Dendritic cell treated with granulocyte-macrophage colony-stimulating factor and Interleukin-4, amounts not matched to agents 40 ng/mL and 50 ng/mL, for 4 days (primary cell): ENCODE results near the gene CDC6.

ENCODE experiments used
- H3K27ac Mint-ChIP-seq: one replicate; pipeline ENCODE4 v1.8.0; 2022; ENCODE audit warnings: mild to moderate bottlenecking, mixed read lengths
- H3K27me3 Mint-ChIP-seq: one replicate; pipeline ENCODE4 v1.8.0; 2022; ENCODE audit warnings: mild to moderate bottlenecking, mixed read lengths
- H3K36me3 Mint-ChIP-seq: one replicate; pipeline ENCODE4 v1.8.0; 2022; ENCODE audit warnings: low read depth, mixed read lengths
- H3K4me1 Mint-ChIP-seq: one replicate; pipeline ENCODE4 v1.8.0; 2022; ENCODE audit warnings: low read depth, mixed read lengths
- H3K4me3 Mint-ChIP-seq: one replicate; pipeline ENCODE4 v1.8.0; 2022; ENCODE audit warnings: mild to moderate bottlenecking, moderate library complexity, mixed read lengths
- H3K9me3 Mint-ChIP-seq: one replicate; pipeline ENCODE4 v1.8.0; 2022; ENCODE audit warnings: mixed read lengths
- intact Hi-C: fragments of 100-400 bp; cut with micrococcal nuclease; formaldehyde crosslinking; loops from one replicate; pipeline ENCODE4 v1.15.0; 2022

CDC6 gene

DNA sequence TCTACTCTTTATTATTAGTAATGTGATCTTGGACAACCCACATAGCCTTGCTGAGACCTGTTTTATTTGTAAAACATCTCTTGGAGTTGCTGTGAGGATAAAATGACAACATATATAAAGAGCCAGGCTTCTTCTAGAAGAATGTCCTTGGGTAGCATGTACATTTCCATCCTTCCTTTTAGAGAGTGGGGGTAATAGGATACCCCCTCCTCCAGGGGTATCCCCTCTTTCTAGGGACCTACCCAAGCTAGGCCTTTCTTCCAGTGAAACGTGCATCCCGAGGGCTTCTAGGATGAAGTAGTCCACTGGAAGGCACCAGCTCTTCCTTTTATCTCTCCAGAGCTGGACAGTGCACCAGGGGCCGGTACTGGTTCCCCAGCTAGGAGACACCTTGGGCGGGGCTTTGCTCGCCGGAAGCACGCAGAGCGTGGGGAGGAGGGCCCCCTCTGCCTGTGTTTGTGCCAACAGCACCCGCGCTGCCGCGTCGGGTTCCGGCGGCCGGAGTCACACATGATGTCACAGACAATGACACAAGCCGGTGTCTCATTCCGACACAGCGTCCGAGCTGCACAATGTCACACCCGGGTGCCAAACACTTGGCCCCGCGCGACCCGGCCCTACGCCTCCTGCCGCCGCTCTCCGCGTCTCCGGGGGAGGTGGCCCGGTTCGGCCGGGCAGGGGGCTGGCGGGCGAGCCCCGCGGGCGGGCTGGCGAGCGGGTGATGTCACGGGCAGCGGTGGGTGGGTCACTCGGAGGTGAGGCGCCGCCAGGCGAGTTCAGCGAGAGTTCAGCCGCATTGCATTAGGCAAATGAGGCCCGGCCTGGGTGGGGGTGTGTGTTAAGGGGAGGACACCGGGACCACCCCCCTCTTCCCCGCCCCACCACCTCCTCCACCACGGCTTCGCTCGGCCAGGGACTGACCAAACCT, 53.5 kb downstream of the CDC6 start:
- Mint-ChIP-seq H3K27ac (peak overlapping the region; percentile 91), H3K4me1 (peaks cover 90% of the 10 kb centered on the region), H3K9me3 (no peaks in the 10 kb centered on the region), H3K36me3 (peaks cover 84% of the 10 kb centered on the region), H3K27me3 (no peaks in the 10 kb centered on the region), H3K4me3 (peak overlapping the region; percentile 76)
- intact Hi-C loops, result no loop called here

DNA sequence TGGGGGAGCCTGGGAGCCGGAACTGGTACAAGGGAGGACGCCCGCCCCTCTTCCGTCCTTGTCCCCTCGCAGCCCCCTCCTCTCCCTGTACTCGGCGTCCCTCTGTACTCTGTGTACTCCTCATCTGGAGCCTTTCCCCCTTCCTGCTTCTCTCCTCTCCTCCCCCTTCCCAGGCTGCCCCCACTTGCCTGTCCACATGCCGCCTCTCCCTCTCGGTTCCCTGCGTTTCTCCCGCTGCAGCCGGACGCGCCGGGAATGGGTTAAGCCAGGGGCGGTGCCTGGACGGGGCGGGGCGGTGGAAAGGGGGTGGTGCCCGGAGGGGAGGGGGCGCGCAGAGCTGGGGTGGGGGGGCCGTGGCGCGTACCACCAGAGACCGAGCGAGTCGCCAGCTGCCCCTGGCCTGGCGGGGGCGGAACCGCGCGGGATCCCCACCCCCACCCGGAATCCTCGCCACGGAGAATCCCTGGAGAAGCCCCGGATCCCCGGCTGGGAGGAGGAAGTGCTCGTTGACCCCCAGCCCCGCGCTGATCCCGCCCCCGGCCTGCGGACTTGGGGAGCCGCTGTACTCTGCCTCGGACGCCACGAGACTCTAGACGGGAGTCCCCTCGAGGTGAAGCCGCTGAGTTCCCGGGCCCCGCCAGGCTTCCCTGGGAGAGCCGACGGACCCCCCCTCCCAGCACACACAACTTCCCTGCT, 54.3 kb downstream of the CDC6 start:
- H3K27me3 Mint-ChIP-seq, result no peaks in the 10 kb centered on the region
- H3K9me3 Mint-ChIP-seq, result no peaks in the 10 kb centered on the region
- intact Hi-C loops, result loop anchor here (2.0 kb wide), 1 partner anchor 19 kb away; no protein-coding TSS in a partner anchor
- peaks cover 90% of the 10 kb centered on the region for H3K4me1 Mint-ChIP-seq
- peak overlapping the region; percentile 91 for H3K27ac Mint-ChIP-seq
- peak overlapping the region; percentile 76 for H3K4me3 Mint-ChIP-seq
- H3K36me3 Mint-ChIP-seq, result peaks cover 86% of the 10 kb centered on the region

DNA sequence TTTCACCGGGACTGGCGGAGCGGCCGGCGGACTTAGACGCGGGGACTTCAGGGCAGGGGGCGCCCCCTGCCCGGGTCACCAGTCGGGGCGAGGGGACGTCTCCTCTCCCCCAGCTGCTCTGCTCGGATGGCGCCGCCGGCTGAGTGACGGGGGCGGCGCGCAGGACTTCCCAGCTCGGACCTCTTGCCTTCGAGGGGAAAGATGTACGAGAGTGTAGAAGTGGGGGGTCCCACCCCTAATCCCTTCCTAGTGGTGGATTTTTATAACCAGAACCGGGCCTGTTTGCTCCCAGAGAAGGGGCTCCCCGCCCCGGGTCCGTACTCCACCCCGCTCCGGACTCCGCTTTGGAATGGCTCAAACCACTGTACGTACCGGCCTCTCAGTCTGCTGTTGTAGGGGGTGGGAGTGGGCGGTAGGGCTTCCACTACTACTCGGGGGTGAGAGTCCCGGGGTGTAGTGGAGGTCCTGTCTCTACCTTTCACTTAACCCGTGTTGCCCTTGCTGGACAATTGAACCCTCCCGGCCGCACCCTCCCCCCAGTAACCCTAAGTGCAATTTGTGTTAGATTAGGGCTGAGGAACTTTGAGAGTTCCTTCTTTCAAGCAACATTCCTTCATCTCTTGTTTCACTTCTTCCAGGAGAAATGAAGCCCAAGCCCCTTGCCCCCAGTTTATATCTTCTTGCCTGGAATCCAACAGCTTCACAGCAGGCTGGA, 55.0 kb downstream of the CDC6 start:
- peak overlapping the region; percentile 91 for H3K27ac Mint-ChIP-seq
- H3K4me1 Mint-ChIP-seq, result peaks cover 90% of the 10 kb centered on the region
- peaks cover 84% of the 10 kb centered on the region for H3K36me3 Mint-ChIP-seq
- H3K9me3 Mint-ChIP-seq, result no peaks in the 10 kb centered on the region
- intact Hi-C loops, result loop anchor here (2.0 kb wide), 1 partner anchor 20 kb away; no protein-coding TSS in a partner anchor
- H3K4me3 Mint-ChIP-seq, result peak overlapping the region; percentile 76
- no peaks in the 10 kb centered on the region for H3K27me3 Mint-ChIP-seq

DNA sequence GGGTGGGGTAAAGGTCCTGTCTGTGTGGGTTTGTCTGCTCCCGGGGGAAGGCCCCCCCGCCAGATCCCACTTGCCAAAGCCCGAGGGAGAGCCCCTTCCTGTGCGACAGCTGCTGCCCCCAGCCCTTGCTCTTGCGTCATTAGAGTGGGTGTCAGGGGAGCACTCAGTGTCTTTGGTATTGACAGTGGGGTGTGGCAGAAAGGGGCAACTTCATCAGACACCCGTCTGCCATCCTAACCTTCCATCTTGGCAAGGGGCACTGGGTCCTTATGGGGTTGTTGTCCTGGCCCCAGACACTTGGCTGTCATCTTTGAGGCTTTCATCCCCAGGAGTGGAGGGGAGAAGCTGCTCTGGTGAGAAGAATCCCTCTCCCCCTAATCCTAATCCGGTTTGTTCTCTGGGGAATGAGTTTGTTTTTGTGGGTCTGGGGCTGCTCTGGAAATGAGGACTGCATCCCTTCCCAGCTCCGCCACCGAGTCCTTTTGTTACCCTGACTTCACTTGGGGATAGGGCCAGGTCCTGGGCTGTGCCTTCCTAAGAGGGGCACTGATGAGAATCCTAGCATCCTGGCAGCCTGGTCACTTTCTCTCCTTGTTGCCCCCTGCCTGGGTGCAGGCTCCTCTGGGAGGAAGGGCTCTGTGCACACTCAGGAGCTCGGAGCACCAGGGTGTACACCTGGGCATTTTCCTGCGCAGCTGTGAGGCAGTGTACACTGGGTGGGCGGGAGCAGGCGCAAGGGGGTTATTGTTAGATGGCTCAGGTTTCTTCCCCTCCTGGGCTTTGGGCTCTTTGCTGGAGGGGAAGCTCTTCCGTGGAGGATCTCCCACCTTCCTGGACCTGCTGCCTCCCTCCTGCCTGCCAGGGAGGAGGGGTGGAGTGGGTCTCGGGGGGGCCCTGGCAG, 55.8 kb downstream of the CDC6 start:
- no peaks in the 10 kb centered on the region for H3K27me3 Mint-ChIP-seq
- intact Hi-C loops, result loop anchor here (2.0 kb wide), 2 partner anchors 21 to 41 kb away; no protein-coding TSS in a partner anchor
- H3K4me3 Mint-ChIP-seq, result peak overlapping the region; percentile 76
- peaks cover 90% of the 10 kb centered on the region for H3K4me1 Mint-ChIP-seq
- H3K27ac Mint-ChIP-seq, result peak overlapping the region; percentile 91
- H3K9me3 Mint-ChIP-seq, result no peaks in the 10 kb centered on the region
- peaks cover 84% of the 10 kb centered on the region for H3K36me3 Mint-ChIP-seq

DNA sequence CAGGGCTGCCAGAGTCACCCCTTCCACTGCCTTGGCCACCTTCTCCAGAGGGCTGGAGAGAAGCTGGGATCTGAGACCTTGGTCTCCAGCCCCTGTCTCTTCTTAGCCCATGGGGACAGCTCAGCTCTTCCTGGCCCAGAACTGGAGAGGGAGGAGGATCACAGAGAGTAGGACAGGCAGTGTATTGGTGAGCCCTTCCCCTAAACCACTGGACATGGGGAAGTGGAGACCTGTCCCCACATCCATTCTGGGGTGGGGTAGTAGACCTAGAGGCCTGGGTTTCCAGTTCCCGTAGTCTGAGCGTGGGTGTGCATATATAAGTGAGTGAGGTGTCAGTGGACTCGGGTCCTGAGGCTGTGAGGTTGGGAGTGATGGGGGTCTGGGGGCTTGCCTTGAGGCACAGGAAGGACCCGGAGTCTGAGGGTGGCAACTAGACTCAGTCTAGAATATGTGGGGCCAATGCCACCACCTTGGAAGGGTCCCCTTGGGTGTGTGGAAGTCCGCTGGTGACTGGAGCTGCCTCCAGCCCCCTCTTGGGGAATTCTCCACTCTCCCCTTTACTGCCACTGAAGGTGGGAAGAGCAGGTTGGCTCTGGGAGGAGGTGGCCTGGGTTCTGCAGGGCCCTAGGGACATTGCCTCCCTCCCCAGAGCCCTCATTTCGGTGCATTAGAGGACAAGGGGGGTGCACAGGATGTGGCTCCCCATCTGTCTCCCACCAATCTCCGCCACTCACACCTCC, 56.9 kb downstream of the CDC6 start:
- peaks cover 90% of the 10 kb centered on the region for H3K36me3 Mint-ChIP-seq
- intact Hi-C loops, result loop anchor here (2.0 kb wide), 1 partner anchor 42 kb away; no protein-coding TSS in a partner anchor
- peak overlapping the region; percentile 76 for H3K4me3 Mint-ChIP-seq
- H3K27me3 Mint-ChIP-seq, result no peaks in the 10 kb centered on the region
- peaks cover 90% of the 10 kb centered on the region for H3K4me1 Mint-ChIP-seq
- H3K27ac Mint-ChIP-seq, result peak overlapping the region; percentile 91
- H3K9me3 Mint-ChIP-seq, result no peaks in the 10 kb centered on the region

DNA sequence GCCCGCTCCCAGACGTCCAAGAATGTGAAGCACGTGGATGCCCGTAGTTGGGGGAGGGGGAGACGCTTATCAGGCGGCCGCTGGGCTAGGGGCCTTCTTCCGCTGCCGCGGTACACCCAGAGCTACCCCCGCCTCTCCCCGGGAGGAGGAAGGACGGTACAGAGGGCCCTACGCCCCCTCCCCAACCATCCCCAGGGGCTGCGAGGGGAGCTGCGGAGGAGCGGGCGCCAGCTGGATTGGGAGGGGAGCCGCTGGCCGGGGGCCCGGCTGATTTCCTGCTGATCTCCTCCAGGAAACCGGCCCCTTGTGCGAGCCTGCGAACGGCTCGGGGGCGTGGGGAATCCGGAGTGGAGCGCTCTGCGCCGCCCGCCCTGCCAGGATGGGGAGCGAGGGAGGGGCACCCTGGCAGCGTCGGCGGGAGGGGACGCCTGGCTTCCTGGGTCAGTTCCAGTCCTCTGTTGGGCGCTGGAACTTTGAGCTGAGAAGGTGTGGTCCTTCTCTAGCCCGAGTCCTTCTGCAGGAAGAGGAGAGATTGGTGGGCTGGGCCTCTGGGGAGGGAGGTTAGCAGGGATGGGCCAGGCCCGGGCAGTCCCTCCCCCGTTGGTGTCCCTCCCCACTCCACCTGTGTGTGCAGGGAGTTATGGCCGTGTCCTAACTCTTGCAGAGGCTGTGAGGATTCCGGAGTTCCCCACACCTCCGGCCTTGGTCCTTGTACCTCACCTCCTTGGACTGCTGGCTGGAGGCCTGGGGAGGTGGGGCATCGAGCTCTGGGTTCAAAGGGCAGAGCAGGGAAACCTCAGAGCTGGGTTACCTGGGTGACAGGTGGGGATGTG, 57.7 kb downstream of the CDC6 start:
- Mint-ChIP-seq H3K27me3 (no peaks in the 10 kb centered on the region), H3K27ac (peak overlapping the region; percentile 91), H3K4me3 (peak overlapping the region; percentile 76), H3K4me1 (peaks cover 90% of the 10 kb centered on the region), H3K9me3 (no peaks in the 10 kb centered on the region), H3K36me3 (peaks cover 90% of the 10 kb centered on the region)
- intact Hi-C loops, result loop anchor here (2.0 kb wide), 1 partner anchor 43 kb away; no protein-coding TSS in a partner anchor

DNA sequence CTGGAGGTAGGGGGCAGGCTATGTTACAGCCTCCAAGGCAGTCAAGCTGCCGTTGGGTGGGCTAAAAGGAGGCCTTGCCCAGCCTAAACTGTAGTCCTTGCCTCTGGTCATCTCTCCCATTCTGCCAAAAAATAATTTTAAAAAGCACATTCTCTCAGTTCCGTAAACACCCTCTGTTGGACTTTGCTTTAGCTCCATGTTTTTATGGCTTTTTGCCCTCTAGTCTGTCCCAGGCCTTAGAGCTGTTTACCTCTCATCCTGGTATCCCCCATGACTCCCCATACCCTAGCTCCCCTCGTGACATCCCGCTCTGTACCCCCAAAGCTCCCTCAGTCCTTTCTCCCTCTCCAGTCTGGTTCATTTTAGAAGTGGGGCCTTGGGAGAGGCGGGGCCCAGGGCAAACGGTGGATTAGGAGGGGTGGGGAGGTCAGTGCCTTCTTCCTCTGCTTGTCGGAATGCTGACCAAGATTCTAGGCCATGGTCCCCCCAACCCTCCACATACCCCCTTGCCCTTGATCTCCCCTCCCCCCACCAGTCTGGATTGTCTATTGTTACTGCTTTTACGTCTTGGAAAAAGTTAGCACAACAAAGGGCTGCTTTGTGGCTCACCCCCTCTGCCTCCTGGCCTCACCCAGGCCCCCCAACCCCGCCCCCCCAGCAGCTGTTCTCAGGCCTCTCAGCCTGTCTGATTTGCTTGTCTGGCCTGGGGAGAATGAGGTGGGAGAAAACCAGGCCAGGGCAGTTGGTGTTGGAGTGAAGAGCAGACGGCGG, 58.5 kb downstream of the CDC6 start:
- Mint-ChIP-seq H3K4me3 (peak overlapping the region; percentile 76), H3K9me3 (no peaks in the 10 kb centered on the region), H3K4me1 (peaks cover 89% of the 10 kb centered on the region), H3K27ac (peak overlapping the region; percentile 91), H3K27me3 (no peaks in the 10 kb centered on the region), H3K36me3 (peaks cover 94% of the 10 kb centered on the region)
- intact Hi-C loops, result loop anchor here (2.0 kb wide), 1 partner anchor 43 kb away; no protein-coding TSS in a partner anchor

DNA sequence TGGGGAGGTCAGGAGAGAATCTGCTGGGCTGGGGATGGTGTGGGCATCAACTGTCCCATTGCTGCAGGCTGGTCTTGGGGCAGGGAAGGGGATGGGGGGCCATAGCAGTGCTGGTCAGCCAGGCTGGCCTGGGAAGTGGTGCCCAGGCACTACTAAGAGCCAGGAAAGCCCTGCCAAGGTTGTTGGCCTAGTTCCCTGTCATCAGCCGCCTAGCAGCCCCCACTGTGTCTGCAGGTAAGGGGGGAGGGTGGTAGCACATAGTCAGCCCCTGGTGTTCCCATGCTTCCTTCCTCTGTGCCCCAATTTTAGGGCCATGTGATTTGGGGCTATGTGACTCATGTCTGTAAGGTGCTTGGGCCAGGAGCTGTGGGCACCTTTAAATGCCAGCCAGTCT, 59.1 kb downstream of the CDC6 start:
- intact Hi-C loops, result no loop called here
- Mint-ChIP-seq H3K27ac (peak overlapping the region; percentile 91), H3K36me3 (peaks cover 97% of the 10 kb centered on the region), H3K9me3 (no peaks in the 10 kb centered on the region), H3K4me1 (peaks cover 94% of the 10 kb centered on the region), H3K4me3 (no peak overlapping the region), H3K27me3 (no peaks in the 10 kb centered on the region)

DNA sequence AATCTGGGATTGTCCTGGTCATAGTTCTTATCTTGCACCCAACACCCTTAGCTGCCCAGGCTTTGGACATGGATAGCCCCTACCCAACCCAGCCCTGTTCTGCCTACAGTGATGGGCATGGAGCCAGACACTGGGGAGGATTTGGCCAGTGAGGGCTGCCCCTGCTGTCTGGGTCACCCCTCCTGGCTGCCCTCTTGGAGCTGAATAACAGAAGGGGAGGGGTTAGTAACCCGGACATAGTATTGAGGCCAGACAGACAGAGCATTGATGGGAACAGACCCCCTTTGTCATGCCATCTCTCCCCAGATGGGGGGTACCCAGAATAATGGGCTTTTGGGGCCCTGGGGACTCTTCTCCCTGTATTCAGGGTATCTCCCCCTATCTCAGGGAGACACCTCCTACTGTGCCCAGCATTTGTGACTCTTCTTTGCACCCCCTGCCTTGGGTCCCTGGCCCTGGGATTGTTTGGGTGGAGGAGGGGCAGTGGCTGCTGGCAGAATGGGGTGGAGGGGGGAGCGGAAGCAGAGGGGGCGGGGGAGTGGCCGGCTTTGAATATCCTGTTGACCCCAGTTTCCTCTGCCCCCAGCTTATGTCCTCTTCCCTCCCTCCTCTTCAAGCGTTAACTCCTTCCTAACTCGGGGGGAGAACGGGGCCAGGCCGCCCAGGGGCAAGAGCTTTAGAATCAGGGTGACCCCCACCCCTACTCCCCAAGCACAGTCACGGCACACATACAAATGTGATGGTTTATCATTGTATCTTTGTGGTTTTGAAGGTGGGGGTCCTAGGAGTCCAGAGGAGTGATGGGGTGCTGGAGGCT, 59.8 kb downstream of the CDC6 start:
- peak overlapping the region; percentile 91 for H3K27ac Mint-ChIP-seq
- peaks cover 99% of the 10 kb centered on the region for H3K4me1 Mint-ChIP-seq
- no peaks in the 10 kb centered on the region for H3K27me3 Mint-ChIP-seq
- H3K36me3 Mint-ChIP-seq, result peaks cover 97% of the 10 kb centered on the region
- no peaks in the 10 kb centered on the region for H3K9me3 Mint-ChIP-seq
- intact Hi-C loops, result no loop called here
- H3K4me3 Mint-ChIP-seq, result peak overlapping the region; percentile 42

DNA sequence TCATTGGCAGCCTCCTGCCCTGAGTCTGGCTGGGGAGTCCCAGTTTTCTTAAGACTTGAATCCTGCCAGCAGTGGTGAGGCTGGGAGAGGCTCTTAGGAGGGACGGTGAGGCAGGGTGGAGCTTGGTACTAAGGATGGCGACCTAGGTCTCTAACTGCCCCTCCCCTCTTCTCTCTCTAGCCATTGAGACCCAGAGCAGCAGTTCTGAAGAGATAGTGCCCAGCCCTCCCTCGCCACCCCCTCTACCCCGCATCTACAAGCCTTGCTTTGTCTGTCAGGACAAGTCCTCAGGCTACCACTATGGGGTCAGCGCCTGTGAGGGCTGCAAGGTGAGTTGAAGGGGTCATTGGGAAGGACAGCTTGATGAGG, 60.4 kb downstream of the CDC6 start:
- intact Hi-C loops, result no loop called here
- H3K36me3 Mint-ChIP-seq, result peaks cover 97% of the 10 kb centered on the region
- H3K27me3 Mint-ChIP-seq, result no peaks in the 10 kb centered on the region
- H3K27ac Mint-ChIP-seq, result peak overlapping the region; percentile 91
- peaks cover 99% of the 10 kb centered on the region for H3K4me1 Mint-ChIP-seq
- no peaks in the 10 kb centered on the region for H3K9me3 Mint-ChIP-seq
- no peak overlapping the region for H3K4me3 Mint-ChIP-seq
